HG02970 (cell line): ENCODE results near the gene PROB1.
A peak's percentile ranks its signal among the peaks of the same experiment; 100 is the strongest.
"Not testable (repeated sequence)": the region's sequence is repeated elsewhere in the genome, so short reads cannot be mapped to it uniquely, and the experiment has no call there.

Source experiments
- ATAC-seq: cut with Tn5 transposase; IDR thresholded peaks from one replicate; pipeline ENCODE4 v1.9.1; 2021; ENCODE audit warnings: mild to moderate bottlenecking, moderate library complexity, moderate number of reproducible peaks; ENCODE audit not compliant: unreplicated experiment, low FRiP score

Gene PROB1

GRCh38 chr5:139413963-139414362, 19.1 kb upstream of the PROB1 start:
- no peak for ATAC-seq

- no peak for ATAC-seq
Observed at GRCh38 chr5:139413153-139413552, 18.2 kb upstream of the PROB1 start.

- no peak for ATAC-seq
Observed at GRCh38 chr5:139410993-139411828, 16.3 kb upstream of the PROB1 start.

GRCh38 chr5:139410121-139410992, 15.5 kb upstream of the PROB1 start:
- no peak for ATAC-seq

GRCh38 chr5:139409116-139409515, 14.2 kb upstream of the PROB1 start:
- not testable (repeated sequence) for ATAC-seq

GRCh38 chr5:139408191-139408590, 13.3 kb upstream of the PROB1 start:
- ATAC-seq: no peak

- ATAC-seq: no peak
Observed at GRCh38 chr5:139407517-139407916, 12.6 kb upstream of the PROB1 start.

- ATAC-seq: no peak
Observed at GRCh38 chr5:139406963-139407362, 12.1 kb upstream of the PROB1 start.

GRCh38 chr5:139404484-139404840, 9.6 kb upstream of the PROB1 start:
- ATAC-seq: no peak

- peak; percentile 81 for ATAC-seq
Observed at GRCh38 chr5:139403787-139404483, 9.0 kb upstream of the PROB1 start, which contains the start of gene SPATA24. Gene SPATA24 (minus strand): TSS chr5:139404089. CDS start chr5:139404060, 29 bp downstream.

GRCh38 chr5:139403418-139403786, 8.5 kb upstream of the PROB1 start:
- ATAC-seq: no peak

GRCh38 chr5:139402561-139403158, 7.8 kb upstream of the PROB1 start:
- no peak for ATAC-seq

GRCh38 chr5:139401546-139401945, 6.6 kb upstream of the PROB1 start:
- no peak for ATAC-seq

- no peak for ATAC-seq
Observed at GRCh38 chr5:139399501-139400121, 4.7 kb upstream of the PROB1 start.

GRCh38 chr5:139397921-139398320, 3.0 kb upstream of the PROB1 start:
- no peak for ATAC-seq

GRCh38 chr5:139396691-139397090, 1.8 kb upstream of the PROB1 start:
- no peak for ATAC-seq

GRCh38 chr5:139395844-139396640, 1.1 kb upstream of the PROB1 start:
- ATAC-seq: no peak

- no peak for ATAC-seq
Observed at GRCh38 chr5:139394123-139394653, 716 bp downstream of the PROB1 start.

- ATAC-seq: no peak
Observed at GRCh38 chr5:139393497-139394122, 1.3 kb downstream of the PROB1 start.
